A549 (cell line): ENCODE data around the gene PDXK. TPM values are rescaled to one million over a fixed set of nuclear protein-coding genes. Genes with fewer than 3 reads are reported as not detected.

ENCODE experiments used
- ATAC-seq, 2 experiments: fragments of 200-7000 bp in 1 of 2; fragments of >200 bp in 1 of 2; cut with Nextera tagmentation in 1 of 2; cut with Tn5 transposase in 1 of 2; 3 replicates each; pipeline versions ENCODE4 v1.8.0 to v1.9.1; 2018 to 2020; ENCODE audit warnings: mild to moderate bottlenecking in 1 of 2, moderate library complexity in 1 of 2
- CTCF ChIA-PET: fragments of 300-600 bp; sonication (Branson Sonifier 250); formaldehyde crosslinking; extraction: SDS; loops from one replicate; lab custom pipeline; 2021; ENCODE audit warnings: antibody characterized with exemption, inconsistent platforms; lab: Yijun Ruan, JAX
- POLR2A ChIA-PET: fragments of 350-600 bp; formaldehyde crosslinking; extraction: SDS; loops from one replicate; lab custom pipeline; 2021; ENCODE audit warnings: antibody characterized with exemption, inconsistent platforms; lab: Yijun Ruan, JAX
- DNase-seq, 2 experiments: peaks; one replicate each; pipeline versions ENCODE4 v3.0.0 to v3.0.0-alpha.2; 2011 to 2016; ENCODE audit warnings: low read depth in 1 of 2, low spot score in 1 of 2
- FAIRE-seq: peaks from 2 replicates; lab custom pipeline; 2011; peaks lifted over from hg19 to GRCh38; lab: Jason Lieb, UNC
- H3K27ac ChIP-seq, 2 experiments: fragments of >200 bp; sonication (Bioruptor Twin); formaldehyde crosslinking; 3 replicates each; pipeline ENCODE4 v1.5.1; 2016 to 2017
- H3K4me1 ChIP-seq: fragments of >200 bp; sonication (Bioruptor Twin); formaldehyde crosslinking; 3 replicates; pipeline ENCODE4 v1.6.1; 2016
- H3K4me2 ChIP-seq: fragments of >200 bp; sonication (Bioruptor Twin); formaldehyde crosslinking; 3 replicates; pipeline ENCODE4 v1.6.1; 2016
- H3K4me3 ChIP-seq: fragments of >200 bp; sonication (Bioruptor Twin); formaldehyde crosslinking; 3 replicates; pipeline ENCODE4 v1.5.1; 2016
- H3K9me3 ChIP-seq: fragments of >200 bp; sonication (Bioruptor Twin); formaldehyde crosslinking; 3 replicates; pipeline ENCODE4 v1.6.1; 2016
- CBX2 ChIP-seq: fragments of 200-600 bp; sonication (generic); IDR thresholded peaks from 2 replicates; pipeline ENCODE4 v1.6.1; 2016; ENCODE audit warnings: low read depth, mild to moderate bottlenecking, borderline replicate concordance
- CBX8 ChIP-seq: fragments of 200-600 bp; sonication (generic); IDR thresholded peaks from 2 replicates; pipeline ENCODE4 v1.6.1; 2016
- EHF ChIP-seq: fragments of 250-450 bp; sonication (Bioruptor Pico); IDR thresholded peaks from 2 replicates; pipeline ENCODE4 v1.5.0; 2020; ENCODE audit warnings: mild to moderate bottlenecking
- ESRRA ChIP-seq: fragments of 150-350 bp; IDR thresholded peaks from 2 replicates; pipeline ENCODE4 v1.6.1; 2014; ENCODE audit warnings: mild to moderate bottlenecking, low read length, borderline replicate concordance
- FOSL2 ChIP-seq, 2 experiments: fragments of 450-650 bp in 1 of 2; fragments of >200 bp in 1 of 2; sonication (Bioruptor Twin) in 1 of 2; formaldehyde crosslinking; IDR thresholded peaks; 2 replicates each; pipeline versions ENCODE4 v1.5.0 to v1.6.1; 2016 to 2020; ENCODE audit warnings: mild to moderate bottlenecking in 1 of 2, moderate library complexity in 1 of 2
- FOXS1 ChIP-seq: fragments of 250-450 bp; sonication (Bioruptor Pico); IDR thresholded peaks from 2 replicates; pipeline ENCODE4 v1.5.0; 2020; ENCODE audit warnings: mild to moderate bottlenecking, moderate library complexity
- HMGXB4 ChIP-seq: fragments of 250-450 bp; sonication (Bioruptor Pico); IDR thresholded peaks from 2 replicates; pipeline ENCODE4 v1.5.0; 2021; ENCODE audit warnings: mild to moderate bottlenecking, moderate library complexity, borderline replicate concordance
- JUN ChIP-seq, 2 experiments: fragments of >200 bp; sonication (Bioruptor Twin); formaldehyde crosslinking; IDR thresholded peaks; 2 replicates in 1 of 2; 3 replicates in 1 of 2; pipeline ENCODE4 v1.6.1; 2016 to 2017
- MAZ ChIP-seq: fragments of 150-350 bp; IDR thresholded peaks from 2 replicates; pipeline ENCODE4 v1.6.1; 2014; ENCODE audit warnings: antibody characterized with exemption, low read depth, low read length, borderline replicate concordance
- NR3C1 ChIP-seq: fragments of >200 bp; sonication (Bioruptor Twin); formaldehyde crosslinking; IDR thresholded peaks from 3 replicates; pipeline ENCODE4 v1.6.1; 2017
- PBX3 ChIP-seq: IDR thresholded peaks from 2 replicates; pipeline ENCODE4 v1.6.1; 2012
- POLR2AphosphoS2 ChIP-seq: conservative IDR thresholded peaks from 2 replicates; pipeline ENCODE4 v1.6.1; 2012; ENCODE audit warnings: low read length, improper control_type of control experiment, inconsistent platforms
- SREBF2 ChIP-seq: fragments of 450-650 bp; IDR thresholded peaks from 2 replicates; pipeline ENCODE4 v1.6.1; 2014; ENCODE audit warnings: mild to moderate bottlenecking, moderate library complexity
- ZC3H11A ChIP-seq: fragments of 450-650 bp; IDR thresholded peaks from 2 replicates; pipeline ENCODE4 v1.6.1; 2014; ENCODE audit warnings: antibody characterized with exemption, mild to moderate bottlenecking
- WGBS: methylation state at CpG from one replicate; pipeline ENCODE4 v1.1.6; 2017; ENCODE audit errors: missing lambda C conversion rate; 5-methylcytosine and 5-hydroxymethylcytosine counted together
- polyA plus RNA-seq, 4 experiments: library from polyadenylated mRNA; depleted of rRNA in 3 of 4; stranded (reverse); fragments of >200 nt; fragmentation: RNase III in 1 of 4; extraction: RNeasy Plus Mini Kit Qiagen cat#74134 plus additional on column Dnase treatment in 1 of 4; gene quantifications; 2 replicates in 3 of 4; 3 replicates in 1 of 4; pipeline ENCODE4 v1.2.3, GENCODE V29; 2011 to 2017
- TF ChIP-seq, protein P1 (sequence below): fragments of 200-600 bp; sonication (generic); IDR thresholded peaks from 2 replicates; pipeline ENCODE4 v1.6.1; 2016; ENCODE audit warnings: antibody characterized with exemption, mild to moderate bottlenecking, moderate library complexity
- TF ChIP-seq, protein P2 (sequence below): fragments of >200 bp; sonication (Bioruptor Twin); formaldehyde crosslinking; IDR thresholded peaks from 3 replicates; pipeline ENCODE4 v1.5.1; 2016
- TF ChIP-seq, protein P3 (sequence below): fragments of >200 bp; sonication (Bioruptor Twin); formaldehyde crosslinking; IDR thresholded peaks from 2 replicates; pipeline ENCODE4 v1.6.1; 2016

The PDXK gene
- polyA plus RNA-seq, 2 of the 4 experiments (the other 2 are of a cell fraction), result 220 to 292 TPM

- peaks cover 55% of the 10 kb centered on the region for H3K4me1 ChIP-seq
- ChIA-PET POLR2A (interaction anchor here (1.3 kb wide), 1 partner anchor 38 kb away, joined by 3 read pairs; no protein-coding TSS in a partner anchor), CTCF (interaction anchor here (0.6 kb wide), 1 partner anchor 434 kb away, joined by 3 read pairs; no protein-coding TSS in a partner anchor)
- no peak for FAIRE-seq
- H3K4me3 ChIP-seq, result no peak overlapping the region
- WGBS, result 87% methylated on average over 23 of the region's 34 CpGs
- peak overlapping the region; percentile 62 for H3K4me2 ChIP-seq
- TF ChIP-seq, protein P1, sequence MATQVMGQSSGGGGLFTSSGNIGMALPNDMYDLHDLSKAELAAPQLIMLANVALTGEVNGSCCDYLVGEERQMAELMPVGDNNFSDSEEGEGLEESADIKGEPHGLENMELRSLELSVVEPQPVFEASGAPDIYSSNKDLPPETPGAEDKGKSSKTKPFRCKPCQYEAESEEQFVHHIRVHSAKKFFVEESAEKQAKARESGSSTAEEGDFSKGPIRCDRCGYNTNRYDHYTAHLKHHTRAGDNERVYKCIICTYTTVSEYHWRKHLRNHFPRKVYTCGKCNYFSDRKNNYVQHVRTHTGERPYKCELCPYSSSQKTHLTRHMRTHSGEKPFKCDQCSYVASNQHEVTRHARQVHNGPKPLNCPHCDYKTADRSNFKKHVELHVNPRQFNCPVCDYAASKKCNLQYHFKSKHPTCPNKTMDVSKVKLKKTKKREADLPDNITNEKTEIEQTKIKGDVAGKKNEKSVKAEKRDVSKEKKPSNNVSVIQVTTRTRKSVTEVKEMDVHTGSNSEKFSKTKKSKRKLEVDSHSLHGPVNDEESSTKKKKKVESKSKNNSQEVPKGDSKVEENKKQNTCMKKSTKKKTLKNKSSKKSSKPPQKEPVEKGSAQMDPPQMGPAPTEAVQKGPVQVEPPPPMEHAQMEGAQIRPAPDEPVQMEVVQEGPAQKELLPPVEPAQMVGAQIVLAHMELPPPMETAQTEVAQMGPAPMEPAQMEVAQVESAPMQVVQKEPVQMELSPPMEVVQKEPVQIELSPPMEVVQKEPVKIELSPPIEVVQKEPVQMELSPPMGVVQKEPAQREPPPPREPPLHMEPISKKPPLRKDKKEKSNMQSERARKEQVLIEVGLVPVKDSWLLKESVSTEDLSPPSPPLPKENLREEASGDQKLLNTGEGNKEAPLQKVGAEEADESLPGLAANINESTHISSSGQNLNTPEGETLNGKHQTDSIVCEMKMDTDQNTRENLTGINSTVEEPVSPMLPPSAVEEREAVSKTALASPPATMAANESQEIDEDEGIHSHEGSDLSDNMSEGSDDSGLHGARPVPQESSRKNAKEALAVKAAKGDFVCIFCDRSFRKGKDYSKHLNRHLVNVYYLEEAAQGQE, result no peak
- TF ChIP-seq FOXS1 (CRISPR knock-in tag), result no peak
- no peak for TF ChIP-seq FOSL2 (IDR thresholded peaks at IDR 0.05)
- TF ChIP-seq FOSL2 (CRISPR knock-in tag; IDR thresholded peaks at IDR 0.05), result no peak
- no peak for TF ChIP-seq NR3C1
- TF ChIP-seq HMGXB4, result no peak
- TF ChIP-seq PBX3, result peak; percentile 9; the same call in 1 of the 2 replicates
- no peak for TF ChIP-seq CBX8
- TF ChIP-seq ZC3H11A, result no peak
- TF ChIP-seq CBX2, result no peak
- TF ChIP-seq POLR2AphosphoS2, result peak; percentile 92
- TF ChIP-seq, protein P2, sequence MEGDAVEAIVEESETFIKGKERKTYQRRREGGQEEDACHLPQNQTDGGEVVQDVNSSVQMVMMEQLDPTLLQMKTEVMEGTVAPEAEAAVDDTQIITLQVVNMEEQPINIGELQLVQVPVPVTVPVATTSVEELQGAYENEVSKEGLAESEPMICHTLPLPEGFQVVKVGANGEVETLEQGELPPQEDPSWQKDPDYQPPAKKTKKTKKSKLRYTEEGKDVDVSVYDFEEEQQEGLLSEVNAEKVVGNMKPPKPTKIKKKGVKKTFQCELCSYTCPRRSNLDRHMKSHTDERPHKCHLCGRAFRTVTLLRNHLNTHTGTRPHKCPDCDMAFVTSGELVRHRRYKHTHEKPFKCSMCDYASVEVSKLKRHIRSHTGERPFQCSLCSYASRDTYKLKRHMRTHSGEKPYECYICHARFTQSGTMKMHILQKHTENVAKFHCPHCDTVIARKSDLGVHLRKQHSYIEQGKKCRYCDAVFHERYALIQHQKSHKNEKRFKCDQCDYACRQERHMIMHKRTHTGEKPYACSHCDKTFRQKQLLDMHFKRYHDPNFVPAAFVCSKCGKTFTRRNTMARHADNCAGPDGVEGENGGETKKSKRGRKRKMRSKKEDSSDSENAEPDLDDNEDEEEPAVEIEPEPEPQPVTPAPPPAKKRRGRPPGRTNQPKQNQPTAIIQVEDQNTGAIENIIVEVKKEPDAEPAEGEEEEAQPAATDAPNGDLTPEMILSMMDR, result no peak
- TF ChIP-seq MAZ, result no peak
- TF ChIP-seq, all 56 proteins: peak for 2
- H3K9me3 ChIP-seq, result no peaks in the 10 kb centered on the region
- DNase-seq, result peak in 1 of 2 experiments; percentile 67
- ATAC-seq, result peak; percentile 7 to 11; a peak in 5 of 6 replicates
- peak overlapping the region; percentile 94 to 97 for H3K27ac ChIP-seq
These were observed 48.0 kb downstream of the PDXK start for GRCh38 chr21:43766734-43767497.

DNA sequence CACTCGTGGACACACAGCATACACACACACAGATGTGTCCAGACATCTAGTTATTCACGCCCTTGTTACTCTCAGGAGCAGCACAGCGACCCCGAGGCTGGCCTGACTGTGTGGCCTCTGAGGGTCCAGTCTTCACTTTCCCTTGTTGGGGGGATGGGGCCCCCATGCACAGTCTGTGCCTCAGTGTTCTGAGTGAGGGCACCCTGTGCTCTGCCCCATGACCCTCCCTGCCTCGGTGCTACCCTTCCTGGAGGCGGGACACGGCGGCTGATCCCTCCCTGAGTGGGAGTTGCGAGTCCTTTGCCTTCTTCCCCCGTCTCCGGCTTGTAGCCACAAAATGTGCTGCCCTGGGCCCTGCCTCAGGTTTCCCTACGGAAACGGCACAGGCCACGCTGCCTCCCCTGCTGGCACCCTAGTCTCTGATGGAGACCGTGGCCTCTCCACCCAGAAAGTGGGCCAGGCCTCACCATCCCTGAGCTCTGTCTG, 48.6 kb downstream of the PDXK start:
- Histone ChIP-seq H3K4me2 (peak overlapping the region; percentile 62), H3K27ac (peak overlapping the region; percentile 94 to 97)

More for the DNA sequence above, 48.6 kb downstream of the PDXK start:
- Histone ChIP-seq H3K4me1 (peaks cover 55% of the 10 kb centered on the region), H3K9me3 (no peaks in the 10 kb centered on the region), H3K4me3 (no peak overlapping the region)
- ATAC-seq (peak; percentile 17 to 25), FAIRE-seq (no peak), DNase-seq (no peak)
- CTCF ChIA-PET, result no interaction called here
- TF ChIP-seq EHF (CRISPR knock-in tag), result no peak
- no peak for TF ChIP-seq ESRRA
- no peak for TF ChIP-seq SREBF2
- TF ChIP-seq NR3C1, result no peak
- TF ChIP-seq, protein P3, sequence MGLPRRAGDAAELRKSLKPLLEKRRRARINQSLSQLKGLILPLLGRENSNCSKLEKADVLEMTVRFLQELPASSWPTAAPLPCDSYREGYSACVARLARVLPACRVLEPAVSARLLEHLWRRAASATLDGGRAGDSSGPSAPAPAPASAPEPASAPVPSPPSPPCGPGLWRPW, result no peak
- 0 out of 5 replicates have a peak, but pooled peaks have one; percentile 2 to 15 for TF ChIP-seq JUN (IDR thresholded peaks at IDR 0.05)
- WGBS, result 71% methylated on average over 14 of the region's 15 CpGs
- POLR2A ChIA-PET, result interaction anchor here (1.3 kb wide), 1 partner anchor 39 kb away, joined by 3 read pairs; no protein-coding TSS in a partner anchor
